Keratinocyte (primary cell): ENCODE measurements around the gene XYLB.

Source experiments
- EZH2 ChIP-seq: IDR thresholded peaks from one replicate; pipeline ENCODE4 v1.6.1; 2012; ENCODE audit warnings: inconsistent platforms, mild to moderate bottlenecking, low read length, moderate library complexity
- TF ChIP-seq, protein P1 (sequence below), 3 experiments: IDR thresholded peaks in 1 of 3; conservative IDR thresholded peaks in 1 of 3; optimal IDR thresholded peaks in 1 of 3; 2 replicates in 2 of 3; 3 replicates in 1 of 3; pipeline versions ENCODE3 to v1.5.1; 2011; ENCODE audit warnings: low read length in 3 of 3, mild to moderate bottlenecking in 3 of 3, moderate library complexity in 2 of 3, control low read depth in 1 of 3, inconsistent platforms in 1 of 3; ENCODE audit not compliant: insufficient read depth in 2 of 3; ENCODE audit errors: extremely low read depth in 1 of 3

DNA sequence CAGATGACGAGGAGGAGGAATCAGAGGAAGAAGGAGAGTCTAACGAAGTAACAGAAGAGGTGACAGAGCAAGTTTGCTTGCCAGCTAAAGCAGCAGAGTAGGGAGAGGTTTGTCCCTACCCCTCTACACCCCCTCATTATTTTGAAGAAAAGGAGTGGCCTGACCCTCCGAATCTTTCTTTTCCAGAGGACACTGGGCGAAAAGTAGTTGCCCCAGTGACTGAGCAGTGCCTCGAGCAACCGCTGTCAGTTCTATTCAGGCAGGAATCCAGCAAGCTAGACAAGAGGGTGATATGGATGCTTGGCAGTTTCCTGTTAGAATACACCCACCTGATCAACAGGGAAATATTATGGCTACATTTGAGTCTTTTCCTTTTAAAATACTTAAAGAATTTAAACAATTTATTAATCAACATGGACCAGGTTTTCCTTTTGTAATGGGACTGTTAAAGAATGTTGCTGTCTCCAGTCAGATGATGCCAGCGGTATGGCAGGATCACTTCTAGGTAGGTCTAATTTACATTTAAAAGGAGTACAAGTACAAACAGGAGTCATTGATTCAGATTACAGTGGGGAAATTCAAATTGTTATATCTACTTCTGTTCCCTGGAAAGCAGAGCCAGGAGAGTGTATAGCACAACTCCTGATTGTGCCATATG, 75.2 kb downstream of the XYLB start:
- TF ChIP-seq, protein P1, sequence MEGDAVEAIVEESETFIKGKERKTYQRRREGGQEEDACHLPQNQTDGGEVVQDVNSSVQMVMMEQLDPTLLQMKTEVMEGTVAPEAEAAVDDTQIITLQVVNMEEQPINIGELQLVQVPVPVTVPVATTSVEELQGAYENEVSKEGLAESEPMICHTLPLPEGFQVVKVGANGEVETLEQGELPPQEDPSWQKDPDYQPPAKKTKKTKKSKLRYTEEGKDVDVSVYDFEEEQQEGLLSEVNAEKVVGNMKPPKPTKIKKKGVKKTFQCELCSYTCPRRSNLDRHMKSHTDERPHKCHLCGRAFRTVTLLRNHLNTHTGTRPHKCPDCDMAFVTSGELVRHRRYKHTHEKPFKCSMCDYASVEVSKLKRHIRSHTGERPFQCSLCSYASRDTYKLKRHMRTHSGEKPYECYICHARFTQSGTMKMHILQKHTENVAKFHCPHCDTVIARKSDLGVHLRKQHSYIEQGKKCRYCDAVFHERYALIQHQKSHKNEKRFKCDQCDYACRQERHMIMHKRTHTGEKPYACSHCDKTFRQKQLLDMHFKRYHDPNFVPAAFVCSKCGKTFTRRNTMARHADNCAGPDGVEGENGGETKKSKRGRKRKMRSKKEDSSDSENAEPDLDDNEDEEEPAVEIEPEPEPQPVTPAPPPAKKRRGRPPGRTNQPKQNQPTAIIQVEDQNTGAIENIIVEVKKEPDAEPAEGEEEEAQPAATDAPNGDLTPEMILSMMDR (optimal IDR thresholded peaks at IDR 0.05 in 1 of 3, IDR thresholded peaks at IDR 0.05 in 1 of 3, conservative IDR thresholded peaks at IDR 0.05 in 1 of 3; ENCODE audit: extremely low read depth in 1 of 3, insufficient read depth in 2 of 3, low read length in 3 of 3) = no peak
- no peak for TF ChIP-seq EZH2
